Retinal pigment epithelial cell (primary cell): Measurements from ENCODE around the gene TECPR2.

Source experiments
- DNase-seq: peaks from one replicate; pipeline ENCODE4 v3.0.0-alpha.2; 2010; ENCODE audit warnings: low read depth
- H3K4me3 ChIP-seq: 2 replicates; pipeline ENCODE4 v1.5.1; 2011; ENCODE audit warnings: mild to moderate bottlenecking, low read length, control low read depth, moderate library complexity
- CTCF ChIP-seq: conservative IDR thresholded peaks from 2 replicates; pipeline ENCODE4 v1.5.1; 2011; ENCODE audit warnings: low read depth, low read length, control low read depth, inconsistent platforms

Gene TECPR2

GRCh38 chr14:102317564-102318248 is 45.0 kb upstream of the TECPR2 start:
- TF ChIP-seq CTCF = peak; percentile 12
- peak overlapping the region; percentile 78 for H3K4me3 ChIP-seq
- DNase-seq = no peak

- DNase-seq = no peak
- H3K4me3 ChIP-seq = peak overlapping the region; percentile 83
- no peak for TF ChIP-seq CTCF
Observed at GRCh38 chr14:102318781-102319276, 43.9 kb upstream of the TECPR2 start.

- TF ChIP-seq CTCF = no peak
- DNase-seq = no peak
- H3K4me3 ChIP-seq = peak within 1 kb of the TSS; percentile 83
Observed at GRCh38 chr14:102319351-102320032, 43.2 kb upstream of the TECPR2 start, which contains the start of gene ZNF839. Gene ZNF839 (plus strand): TSS chr14:102319746. CDS start chr14:102319766, 20 bp downstream.

GRCh38 chr14:102320033-102320660 is 42.6 kb upstream of the TECPR2 start:
- no peak for TF ChIP-seq CTCF
- no peak for DNase-seq
- H3K4me3 ChIP-seq = peak overlapping the region; percentile 83

- H3K4me3 ChIP-seq = peak overlapping the region; percentile 83
- TF ChIP-seq CTCF = no peak
- DNase-seq = no peak
Observed at GRCh38 chr14:102320671-102321455, 41.9 kb upstream of the TECPR2 start.

GRCh38 chr14:102321456-102322422 is 41.0 kb upstream of the TECPR2 start:
- no peak overlapping the region for H3K4me3 ChIP-seq
- DNase-seq = no peak
- TF ChIP-seq CTCF = no peak
